K562 (cell line): ENCODE results near the gene SRRT. TPM values are rescaled to one million over a fixed set of nuclear protein-coding genes. Genes with fewer than 3 reads are reported as not detected.

Source experiments
- ASH1L ChIP-seq: fragments of 450-650 bp; IDR thresholded peaks from 2 replicates; pipeline ENCODE4 v1.6.1; 2018; ENCODE audit warnings: borderline replicate concordance, mild to moderate bottlenecking, low read depth; ENCODE audit not compliant: partially characterized antibody
- CBFB ChIP-seq: sonication (generic); formaldehyde crosslinking; IDR thresholded peaks from 2 replicates; pipeline ENCODE4 v1.4.0; 2020; ENCODE audit warnings: mild to moderate bottlenecking, missing genetic modification reagents
- CEBPZ ChIP-seq: fragments of 150-350 bp; IDR thresholded peaks from 2 replicates; pipeline ENCODE4 v1.6.1; 2014; ENCODE audit warnings: low read depth, mild to moderate bottlenecking, low read length, borderline replicate concordance
- FOXP4 ChIP-seq: sonication (generic); formaldehyde crosslinking; IDR thresholded peaks from 2 replicates; pipeline ENCODE4 v1.8.0; 2022; ENCODE audit warnings: mild to moderate bottlenecking, missing genetic modification reagents, borderline replicate concordance
- FUS ChIP-seq: fragments of 200-400 bp; formaldehyde crosslinking; optimal IDR thresholded peaks from 2 replicates; pipeline ENCODE3; 2017; ENCODE audit warnings: low read depth, low read length
- GABPB1 ChIP-seq: sonication (generic); formaldehyde crosslinking; IDR thresholded peaks from 2 replicates; pipeline ENCODE4 v1.8.0; 2022; ENCODE audit warnings: mild to moderate bottlenecking, missing genetic modification reagents
- HDAC2 ChIP-seq: fragments of 450-650 bp; IDR thresholded peaks from 2 replicates; pipeline ENCODE4 v1.6.1; 2016; ENCODE audit warnings: mild to moderate bottlenecking
- HEY1 ChIP-seq: fragments of 250-450 bp; sonication (Bioruptor Pico); IDR thresholded peaks from 2 replicates; pipeline ENCODE4 v1.5.0; 2020; ENCODE audit warnings: mild to moderate bottlenecking, moderate library complexity, borderline replicate concordance
- JUNB ChIP-seq: fragments of 450-650 bp; formaldehyde crosslinking; conservative IDR thresholded peaks from 2 replicates; pipeline ENCODE4 v1.4.0; 2020; ENCODE audit warnings: mild to moderate bottlenecking
- MBD1 ChIP-seq: fragments of 250-450 bp; sonication (Bioruptor Pico); IDR thresholded peaks from 2 replicates; pipeline ENCODE4 v1.8.0; 2022; ENCODE audit warnings: inconsistent platforms
- NCOR1 ChIP-seq: fragments of 450-650 bp; IDR thresholded peaks from 2 replicates; pipeline ENCODE4 v1.6.1; 2016; ENCODE audit warnings: mild to moderate bottlenecking, moderate library complexity
- STAT6 ChIP-seq: sonication (generic); formaldehyde crosslinking; IDR thresholded peaks from 2 replicates; pipeline ENCODE4 v1.8.1; 2023; ENCODE audit warnings: mild to moderate bottlenecking, missing genetic modification reagents
- TARDBP ChIP-seq: fragments of 450-650 bp; IDR thresholded peaks from 2 replicates; pipeline ENCODE4 v1.6.1; 2016
- ZNF146 ChIP-seq: IDR thresholded peaks from one replicate; pipeline ENCODE4 v1.6.1; 2018; ENCODE audit warnings: missing compliant biosample characterization; ENCODE audit not compliant: unreplicated experiment
- ZNF395 ChIP-seq: fragments of 200-800 bp; sonication (Bioruptor generic); IDR thresholded peaks from 2 replicates; pipeline ENCODE4 v1.6.1; 2017; ENCODE audit warnings: missing genetic modification characterization, missing compliant biosample characterization
- ZNF408 ChIP-seq: fragments of 250-450 bp; sonication (Bioruptor Pico); IDR thresholded peaks from 2 replicates; pipeline ENCODE4 v1.4.0; 2020; ENCODE audit warnings: low read depth, mild to moderate bottlenecking, moderate library complexity
- polyA plus RNA-seq, 8 experiments: library from polyadenylated mRNA; depleted of rRNA in 4 of 8; stranded (reverse) in 5 of 8; unstranded in 3 of 8; fragments of >200 nt; fragmentation: Nextera tagmentation in 2 of 8; fragmentation: Illumina TruSeq in 1 of 8; extraction: Ambion mirVana in 2 of 8; extraction: Trizol in 1 of 8; gene quantifications; 2 replicates each; pipeline versions ENCODE4 v1.2.1 to v1.2.3, GENCODE V29; 2011 to 2014; ENCODE audit warnings: inconsistent platforms in 1 of 8, missing spikeins in 1 of 8
- total RNA-seq, 7 experiments: library from RNA; depleted of rRNA in 6 of 7; stranded (reverse); fragments of >200 nt in 6 of 7; fragmentation: Illumina TruSeq in 2 of 7; extraction: Trizol in 2 of 7; gene quantifications; 2 replicates each; pipeline versions ENCODE4 v1.2.1 to v1.2.3, GENCODE V29; 2011 to 2021; ENCODE audit warnings: low replicate concordance in 1 of 7

The SRRT gene
- total and polyA plus RNA-seq, 9 of the 15 experiments (the other 6 are each of a cell fraction or from before 2014, with no cell fraction given): 10.3 to 263 (median 84.4) TPM

GRCh38 chr7:100888988-100889750 lies 14.3 kb downstream of the SRRT start, which contains the start of gene UFSP1 (continued):
- TF ChIP-seq STAT6 (CRISPR knock-in tag) (peak; percentile 91; the same call in 1 of the 2 replicates), ZNF408 (CRISPR knock-in tag) (no peak), TARDBP (no peak), GABPB1 (CRISPR knock-in tag) (peak; percentile 77), JUNB (CRISPR knock-in tag) (no peak), FUS (peak; percentile 95), ZNF146 (CRISPR knock-in tag) (peak; percentile 13), CEBPZ (no peak), ASH1L (no peak), HDAC2 (peak; percentile 58; the same call in 1 of the 2 replicates), FOXP4 (0 out of 2 replicates have a peak, but pooled peaks have one; percentile 71), MBD1 (CRISPR knock-in tag) (no peak), ZNF395 (peak; percentile 67; the same call in 1 of the 2 replicates), NCOR1 (no peak), CBFB (CRISPR knock-in tag) (peak; percentile 90), HEY1 (no peak)
